Measurements from ENCODE around the gene ITSN2.

GRCh38 chr2:24362253-24362652 lies 1.9 kb upstream of the ITSN2 start:
- TF ChIP-seq CTCF (optimal IDR thresholded peaks at IDR 0.05 in 1 of 3, IDR thresholded peaks at IDR 0.05 in 1 of 3, conservative IDR thresholded peaks at IDR 0.05 in 1 of 3; ENCODE audit: extremely low read depth in 1 of 3, insufficient read depth in 2 of 3, low read length in 3 of 3), result no peak
- no peak for TF ChIP-seq EZH2 (IDR thresholded peaks at IDR 0.05; ENCODE audit: low read length)

Data from keratinocyte (primary cell).